ENCODE measurements around the gene LSS. TPM values are rescaled to one million over a fixed set of nuclear protein-coding genes. Genes with fewer than 3 reads are reported as not detected.
A peak's percentile ranks its signal among the peaks of the same experiment; 100 is the strongest.
"Not testable (repeated sequence)": the region's sequence is repeated elsewhere in the genome, so short reads cannot be mapped to it uniquely, and the experiment has no call there.

LSS gene
- total and polyA plus RNA-seq, 5 experiments from 2014 or later: 12.3 to 47.6 (median 14.6) TPM

DNA sequence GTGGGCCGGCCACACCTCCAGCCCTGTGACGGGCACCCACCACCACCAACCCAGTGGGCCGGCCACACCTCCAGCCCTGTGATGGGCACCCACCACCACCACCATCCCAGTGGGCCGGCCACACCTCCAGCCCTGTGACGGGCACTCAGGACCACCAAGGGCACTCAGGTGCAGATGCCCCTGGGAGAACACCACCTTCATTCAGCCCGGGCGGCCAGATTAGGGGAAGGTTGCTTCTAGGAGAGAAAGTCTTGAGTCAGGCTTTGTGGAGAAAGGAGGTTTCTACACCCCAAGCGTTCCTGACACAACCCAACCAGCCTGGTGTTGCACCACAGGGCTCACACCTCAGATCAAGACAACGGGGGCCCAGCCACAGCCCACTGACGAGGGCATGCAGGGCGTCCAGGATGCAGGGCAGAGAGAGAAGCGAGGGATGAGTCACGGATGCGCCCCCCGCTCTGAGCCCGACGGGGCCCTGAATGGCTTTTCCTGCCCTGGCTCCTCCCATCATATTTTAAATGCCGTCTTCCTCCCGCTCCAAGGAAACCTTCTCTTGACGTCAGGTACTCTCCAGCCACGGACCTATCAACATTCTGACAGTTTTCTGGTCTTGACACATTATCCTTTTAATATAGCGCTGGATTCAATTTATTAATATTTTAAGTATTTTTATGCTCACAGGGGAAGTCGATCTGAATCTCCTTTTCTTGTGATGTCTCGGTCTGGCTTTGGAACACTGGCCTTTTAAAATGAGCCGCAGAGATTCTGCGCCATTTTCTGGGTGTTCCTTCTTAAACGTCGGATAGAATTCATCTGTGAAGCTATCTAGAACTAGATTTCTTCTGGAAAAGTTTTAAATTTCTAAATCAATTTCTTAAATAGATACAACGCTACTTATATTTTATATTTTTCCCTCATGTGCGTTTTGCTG lies 43.7 kb downstream of the LSS start:
- H3K4me1 Mint-ChIP-seq: peaks cover 2 to 15% (median 7%) of the 10 kb centered on the region in 4 donors
- POLR2A ChIA-PET: interaction anchor here (0.6 kb wide), 1 partner anchor 12 kb away, joined by 3 read pairs; no protein-coding TSS in a partner anchor
- H3K36me3 Mint-ChIP-seq: peaks cover 0 to 4% (median 2%) of the 10 kb centered on the region in 3 donors
- no peaks in the 10 kb centered on the region for H3K9me3 Mint-ChIP-seq
- ATAC-seq (peak; percentile 85), DNase-seq (peak; percentile 56 to 89 (median 76))
- H3K4me3 Mint-ChIP-seq: peak overlapping the region; percentile 79 to 91 (median 86)
- peak overlapping the region; percentile 63 to 93 (median 89) for H3K27ac Mint-ChIP-seq
- no peaks in the 10 kb centered on the region for H3K27me3 Mint-ChIP-seq

DNA sequence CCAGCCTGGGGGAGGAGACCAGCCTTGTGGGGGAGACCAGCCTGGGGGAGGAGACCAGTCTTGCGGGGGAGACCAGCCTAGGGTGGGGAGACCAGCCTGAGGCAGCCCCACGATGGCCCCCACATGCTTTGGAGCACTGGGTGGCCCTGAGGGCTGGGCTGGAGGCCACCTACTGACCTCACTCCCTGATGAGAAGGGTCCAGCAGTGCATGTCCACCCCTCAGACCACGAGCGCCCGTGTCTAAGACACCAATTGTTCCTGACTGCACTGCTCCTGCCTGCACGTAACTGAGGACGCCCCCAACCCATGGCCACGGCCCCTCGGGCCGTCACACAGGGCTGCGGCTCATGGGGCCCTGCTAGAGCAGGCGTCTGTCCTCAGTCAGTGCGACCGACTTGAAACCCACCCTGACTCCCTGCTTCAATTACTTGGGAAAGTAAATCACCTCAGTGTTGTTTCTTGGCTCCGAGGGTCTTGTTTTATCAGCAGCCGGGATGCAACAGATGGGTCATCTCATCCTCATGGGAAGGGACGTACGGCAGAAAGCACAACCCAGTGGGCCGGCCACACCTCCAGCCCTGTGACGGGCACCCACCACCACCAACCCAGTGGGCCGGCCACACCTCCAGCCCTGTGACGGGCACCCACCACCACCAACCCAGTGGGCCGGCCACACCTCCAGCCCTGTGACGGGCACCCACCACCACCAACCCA lies 44.5 kb downstream of the LSS start, which contains the start of gene SPATC1L:
SPATC1L (minus strand) TSS at position 550 of the 715 bp plus-strand sequence. CDS start 1,643 bp downstream, outside the sequence.
- peak in 3 of 10 donors; percentile 48 to 65 (median 52) for DNase-seq
- POLR2A ChIA-PET: no interaction called here
- H3K27ac Mint-ChIP-seq: peak within 1 kb of the TSS; percentile 63 to 93 (median 89)
- peak within 1 kb of the TSS; percentile 79 to 91 (median 86) for H3K4me3 Mint-ChIP-seq
- no peaks in the 10 kb centered on the region for H3K9me3 Mint-ChIP-seq
- H3K27me3 Mint-ChIP-seq: no peaks in the 10 kb centered on the region
- H3K4me1 Mint-ChIP-seq: peaks cover 2 to 15% (median 7%) of the 10 kb centered on the region in 4 donors
- peaks cover 0 to 4% (median 3%) of the 10 kb centered on the region in 3 donors for H3K36me3 Mint-ChIP-seq
- peak; percentile 13 to 63 for ATAC-seq

DNA sequence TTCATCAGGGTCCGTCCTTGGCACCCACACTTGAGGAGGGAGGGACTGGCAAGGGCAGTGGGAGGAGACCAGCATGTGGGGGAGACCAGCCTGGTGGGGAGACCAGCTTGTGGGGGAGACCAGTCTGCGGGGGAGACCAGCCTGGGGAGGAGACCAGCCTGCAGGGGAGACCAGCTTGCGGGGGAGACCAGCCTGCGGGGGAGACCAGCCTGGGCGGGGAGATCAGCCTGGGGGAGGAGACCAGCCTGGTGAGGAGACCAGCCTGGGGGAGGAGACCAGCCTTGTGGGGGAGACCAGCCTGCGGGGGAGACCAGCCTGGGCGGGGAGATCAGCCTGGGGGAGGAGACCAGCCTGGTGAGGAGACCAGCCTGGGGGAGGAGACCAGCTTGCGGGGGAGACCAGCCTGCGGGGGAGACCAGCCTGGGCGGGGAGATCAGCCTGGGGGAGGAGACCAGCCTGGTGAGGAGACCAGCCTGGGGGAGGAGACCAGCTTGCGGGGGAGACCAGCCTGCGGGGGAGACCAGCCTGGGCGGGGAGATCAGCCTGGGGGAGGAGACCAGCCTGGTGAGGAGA lies 45.2 kb downstream of the LSS start:
- H3K9me3 Mint-ChIP-seq, POLR2A ChIA-PET, H3K27me3 Mint-ChIP-seq, DNase-seq, ATAC-seq, H3K36me3 Mint-ChIP-seq: not testable (repeated sequence)
- H3K4me3 Mint-ChIP-seq: peak overlapping the region; percentile 41 to 79 (median 64)
- peak overlapping the region in 5 of 10 donors; percentile 15 to 78 (median 33) for H3K27ac Mint-ChIP-seq
- peaks cover 2 to 15% (median 7%) of the 10 kb centered on the region in 4 donors for H3K4me1 Mint-ChIP-seq

DNA sequence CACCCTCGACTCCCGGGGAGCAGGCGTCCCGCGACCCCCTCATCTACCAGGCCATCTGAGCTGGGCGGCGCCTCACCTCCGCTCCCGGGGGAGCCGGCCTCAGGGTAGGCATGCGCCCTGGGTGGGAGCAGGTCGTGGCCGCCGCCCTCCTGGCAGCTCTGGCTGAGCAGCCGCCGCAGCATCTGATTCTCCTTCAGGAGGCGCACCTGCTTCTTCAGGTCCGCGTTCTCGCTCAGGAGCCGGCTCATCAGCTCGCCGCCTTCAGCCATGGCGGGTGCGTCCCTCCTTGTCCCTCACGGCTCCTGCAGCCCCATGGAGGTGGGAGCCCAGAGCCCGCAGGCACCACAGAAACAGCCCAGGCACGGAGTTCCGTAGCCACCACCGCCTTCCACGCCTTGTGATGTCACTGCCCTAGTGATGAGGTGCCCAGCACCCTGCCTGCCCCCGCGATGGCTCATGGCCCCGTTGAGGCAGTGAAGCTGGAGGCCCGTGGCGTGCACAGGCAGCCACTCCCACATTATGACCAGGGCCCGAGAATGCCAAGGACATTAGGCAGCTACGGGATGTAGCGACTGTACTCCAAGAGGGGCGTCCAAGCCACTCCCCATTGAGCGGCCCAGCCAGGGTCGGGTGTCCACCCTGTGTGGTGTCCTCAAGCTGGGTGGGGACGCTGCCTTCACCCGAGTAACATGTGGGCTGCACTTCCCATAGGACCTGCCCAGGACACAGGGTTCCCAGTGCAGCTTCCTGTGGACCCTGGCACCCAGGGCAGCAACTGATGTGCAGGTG lies 45.8 kb downstream of the LSS start:
- ATAC-seq (no peak), DNase-seq (no peak)
- H3K4me3 Mint-ChIP-seq: peak overlapping the region; percentile 41 to 79 (median 64)
- H3K27me3 Mint-ChIP-seq: no peaks in the 10 kb centered on the region
- peaks cover 0 to under 1% (median 0%) of the 10 kb centered on the region in 9 donors for H3K9me3 Mint-ChIP-seq
- peaks cover 0 to 3% (median 0%) of the 10 kb centered on the region in 3 donors for H3K36me3 Mint-ChIP-seq
- peak overlapping the region in 4 of 10 donors; percentile 24 to 78 (median 35) for H3K27ac Mint-ChIP-seq
- H3K4me1 Mint-ChIP-seq: peaks cover 2 to 14% (median 7%) of the 10 kb centered on the region in 4 donors
- POLR2A ChIA-PET: no interaction called here

DNA sequence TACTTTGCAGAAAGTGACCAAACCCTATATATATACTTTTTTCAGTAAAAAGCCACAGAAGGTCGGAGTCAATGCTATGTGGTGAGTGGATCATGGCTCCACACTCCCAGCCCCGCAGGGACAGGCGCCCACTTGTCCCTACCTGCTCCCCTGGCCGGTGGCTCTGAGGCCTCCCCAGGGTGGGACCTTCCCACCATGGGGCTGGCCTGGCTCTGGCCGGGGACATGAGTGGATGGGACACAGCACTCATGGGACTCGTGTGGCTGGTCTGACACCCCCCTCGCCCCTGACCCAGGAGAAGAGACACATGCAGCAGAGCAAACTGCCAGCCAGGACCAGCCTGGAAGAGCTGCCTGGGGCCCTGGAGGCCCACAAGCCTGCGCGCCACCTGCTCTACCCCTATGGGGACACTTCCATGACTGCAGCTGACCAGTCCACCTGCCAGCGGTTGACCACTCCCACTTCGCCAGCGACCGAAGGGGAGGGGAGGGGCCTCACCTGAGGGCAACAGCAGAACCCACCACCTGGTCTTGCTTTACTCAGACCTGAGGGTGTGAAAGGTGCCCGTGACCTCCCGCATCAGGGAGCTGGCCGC lies 46.5 kb downstream of the LSS start:
- no peaks in the 10 kb centered on the region for H3K27me3 Mint-ChIP-seq
- ATAC-seq: no peak
- peaks cover 0 to 3% (median 0%) of the 10 kb centered on the region in 3 donors for H3K36me3 Mint-ChIP-seq
- no peak for DNase-seq
- POLR2A ChIA-PET: no interaction called here
- H3K27ac Mint-ChIP-seq: no peak overlapping the region
- peak overlapping the region in 3 of 10 donors; percentile 18 to 43 (median 20) for H3K4me3 Mint-ChIP-seq
- peaks cover 0 to 3% (median 0%) of the 10 kb centered on the region in 9 donors for H3K9me3 Mint-ChIP-seq
- peaks cover 2 to 14% (median 7%) of the 10 kb centered on the region in 4 donors for H3K4me1 Mint-ChIP-seq

DNA sequence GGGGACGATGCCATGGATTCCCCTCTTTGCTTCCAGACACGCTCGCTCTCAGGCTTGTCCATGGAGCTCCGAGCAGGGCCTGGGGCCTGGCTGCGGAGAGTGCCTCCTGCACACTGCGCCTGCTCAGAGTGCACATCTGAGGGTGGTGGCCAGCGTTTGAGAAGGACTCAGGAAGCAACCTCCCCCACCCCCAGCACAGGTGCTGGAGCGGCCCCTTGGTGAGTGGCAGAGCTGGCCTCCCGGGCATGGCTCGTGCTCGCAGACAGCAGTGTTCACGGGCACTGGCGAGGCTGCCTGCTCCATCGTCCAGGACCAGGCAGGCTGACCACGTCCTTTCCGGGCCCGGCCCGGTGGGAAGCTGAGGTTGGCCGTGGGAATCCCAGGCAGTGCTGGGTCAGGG lies 47.1 kb downstream of the LSS start:
- DNase-seq: no peak
- Mint-ChIP-seq H3K4me1 (peaks cover 2 to 14% (median 7%) of the 10 kb centered on the region in 4 donors), H3K9me3 (peaks cover 0 to 6% (median under 1%) of the 10 kb centered on the region in 9 donors), H3K27ac (no peak overlapping the region), H3K27me3 (no peaks in the 10 kb centered on the region), H3K4me3 (peak overlapping the region in 2 of 10 donors; percentile 3 to 18), H3K36me3 (peaks cover 0 to 3% (median 0%) of the 10 kb centered on the region in 3 donors)
- POLR2A ChIA-PET: no interaction called here
- ATAC-seq: no peak

DNA sequence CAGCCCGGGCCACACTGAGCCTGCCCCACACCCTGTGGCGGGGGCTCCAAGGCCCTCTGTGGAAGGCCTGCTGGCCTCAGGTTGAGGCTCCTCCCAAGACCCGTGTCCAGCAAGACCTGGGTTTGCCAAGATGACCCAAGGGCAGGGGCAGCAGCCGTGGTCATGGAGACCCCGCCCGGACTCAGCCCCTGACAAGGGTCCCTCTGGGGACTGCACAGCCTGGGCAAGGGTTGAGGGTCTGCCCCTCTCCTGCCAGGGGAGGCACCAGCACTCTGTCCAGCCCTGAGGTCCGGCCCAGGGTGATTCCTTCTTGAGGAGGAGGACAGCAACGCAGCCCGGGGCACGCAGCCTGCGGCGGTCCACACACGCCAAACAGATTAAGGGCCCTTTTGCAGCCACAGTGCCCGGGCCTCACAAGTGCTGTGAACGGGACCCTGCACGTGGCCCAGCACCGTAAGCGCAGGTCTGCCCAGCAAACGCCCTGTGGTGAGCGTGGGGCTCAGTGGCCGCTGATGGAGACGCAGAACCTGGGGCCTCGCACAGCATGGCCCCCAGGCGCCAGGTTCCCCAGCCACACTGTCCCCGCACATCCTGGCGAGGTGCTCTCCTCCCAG lies 47.7 kb downstream of the LSS start:
- ATAC-seq: no peak
- Mint-ChIP-seq H3K9me3 (peaks cover 0 to 12% (median 5%) of the 10 kb centered on the region in 9 donors), H3K4me3 (no peak overlapping the region), H3K4me1 (peaks cover 2 to 14% (median 7%) of the 10 kb centered on the region in 4 donors), H3K36me3 (peaks cover 0 to 3% (median 0%) of the 10 kb centered on the region in 3 donors), H3K27me3 (no peaks in the 10 kb centered on the region), H3K27ac (no peak overlapping the region)
- POLR2A ChIA-PET: no interaction called here
- DNase-seq: no peak

DNA sequence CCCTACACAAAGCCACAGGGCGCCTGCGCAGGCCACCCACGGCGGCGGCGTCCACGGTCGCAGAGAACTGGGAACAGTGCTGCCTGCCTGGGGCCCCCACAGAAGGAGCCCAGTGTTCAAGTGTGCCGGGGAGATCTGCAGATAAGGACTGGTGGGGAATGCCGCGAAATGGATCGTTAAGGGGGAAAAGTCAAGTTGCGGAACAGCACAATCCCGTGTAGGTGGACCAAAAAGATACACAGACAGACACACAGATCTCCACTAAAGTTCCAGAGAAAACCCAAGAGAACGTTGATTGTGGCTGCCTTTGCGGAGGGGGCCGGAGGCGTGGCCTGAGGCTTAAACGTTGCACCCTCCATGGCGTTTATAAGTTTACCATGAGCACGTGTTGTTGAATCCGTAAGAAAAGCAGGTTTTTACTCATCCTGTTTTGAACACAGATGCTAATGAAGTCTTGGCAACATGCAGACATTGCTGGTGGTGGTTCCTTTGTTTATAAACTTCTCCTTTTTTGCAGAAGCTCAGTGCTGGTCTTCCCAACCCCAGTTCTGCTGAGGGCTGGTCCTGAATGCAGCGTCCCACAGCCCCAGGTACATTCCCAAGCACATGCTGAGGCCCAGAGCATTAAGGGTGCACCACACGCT lies 48.4 kb downstream of the LSS start:
- peak overlapping the region in 1 of 10 donors; percentile 13 for H3K27ac Mint-ChIP-seq
- no peaks in the 10 kb centered on the region for H3K27me3 Mint-ChIP-seq
- peaks cover 2 to 10% (median 5%) of the 10 kb centered on the region in 4 donors for H3K4me1 Mint-ChIP-seq
- POLR2A ChIA-PET: no interaction called here
- peaks cover 1 to 4% (median 3%) of the 10 kb centered on the region in 3 donors for H3K36me3 Mint-ChIP-seq
- no peak for ATAC-seq
- H3K9me3 Mint-ChIP-seq: peaks cover 0 to 18% (median 11%) of the 10 kb centered on the region in 9 donors
- DNase-seq: no peak
- H3K4me3 Mint-ChIP-seq: peak overlapping the region in 2 of 10 donors; percentile 45

DNA sequence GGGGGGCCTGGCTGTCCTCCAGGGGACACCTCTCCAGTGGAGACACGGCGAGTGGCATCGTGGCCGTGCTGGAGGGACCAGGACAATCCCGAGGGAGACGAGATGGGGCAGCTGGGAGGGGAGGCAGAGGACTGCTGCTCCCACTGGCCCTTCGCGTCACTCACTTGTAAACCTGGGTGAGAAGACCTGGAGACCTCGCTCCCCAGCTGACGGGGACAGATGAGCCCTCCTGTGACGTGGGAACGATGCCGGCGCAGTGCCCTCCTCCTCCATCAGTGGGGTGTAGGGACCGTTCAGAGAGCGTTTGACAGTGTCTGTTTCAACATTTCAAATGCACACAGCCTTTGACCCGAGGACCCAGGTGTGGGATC lies 48.9 kb downstream of the LSS start:
- ATAC-seq: no peak
- Mint-ChIP-seq H3K4me3 (peak overlapping the region in 1 of 10 donors; percentile 45), H3K27ac (no peak overlapping the region), H3K4me1 (peaks cover 0 to 7% (median 2%) of the 10 kb centered on the region in 4 donors), H3K27me3 (peaks cover 0 to 4% (median 0%) of the 10 kb centered on the region in 5 donors), H3K9me3 (peaks cover 0 to 24% (median 16%) of the 10 kb centered on the region in 9 donors), H3K36me3 (peaks cover 3 to 9% (median 6%) of the 10 kb centered on the region in 3 donors)
- POLR2A ChIA-PET: no interaction called here
- no peak for DNase-seq

DNA sequence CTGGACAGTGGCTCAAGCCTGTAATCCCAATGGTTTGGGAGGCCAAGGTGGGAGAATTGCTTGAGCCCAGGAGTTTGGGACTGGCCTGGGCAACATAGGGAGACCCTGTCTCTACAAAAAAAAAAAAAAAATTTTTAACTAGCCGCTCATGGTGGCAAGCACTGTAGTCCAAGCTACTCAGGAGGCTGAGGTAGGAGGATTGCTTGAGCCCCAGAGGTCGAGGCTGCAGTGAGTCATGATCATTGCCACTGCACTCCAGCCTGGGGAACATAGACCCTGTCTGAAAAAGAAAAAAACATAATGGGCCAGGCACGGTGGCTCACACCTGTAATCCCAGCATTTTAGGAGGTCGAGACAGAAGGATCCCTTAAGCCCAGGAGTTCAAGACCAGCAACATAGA lies 49.6 kb downstream of the LSS start:
- peaks cover 0 to 5% (median under 1%) of the 10 kb centered on the region in 4 donors for H3K4me1 Mint-ChIP-seq
- no peak overlapping the region for H3K27ac Mint-ChIP-seq
- peaks cover 0 to 6% (median 0%) of the 10 kb centered on the region in 5 donors for H3K27me3 Mint-ChIP-seq
- POLR2A ChIA-PET: no interaction called here
- peaks cover 0 to 31% (median 20%) of the 10 kb centered on the region in 9 donors for H3K9me3 Mint-ChIP-seq
- ATAC-seq (no peak), DNase-seq (no peak)
- no peak overlapping the region for H3K4me3 Mint-ChIP-seq
- H3K36me3 Mint-ChIP-seq: peaks cover 6 to 14% (median 7%) of the 10 kb centered on the region in 3 donors
